ENCODE results near the gene SLC6A3. TPM values are rescaled to one million over a fixed set of nuclear protein-coding genes. Genes with fewer than 3 reads are reported as not detected.

The SLC6A3 gene
- total and polyA plus RNA-seq, 2 donors (not counting 3 experiments of a cell fraction or from before 2014, with no cell fraction given), result not detected

- Histone ChIP-seq H3K36me3 (ENCODE audit: control insufficient read depth in 2 of 2, extremely low read depth in 1 of 2, insufficient read depth in 2 of 2, low read length in 2 of 2) (no peaks in the 10 kb centered on the region), H3K4me3 (replicated peaks in 1 of 3; ENCODE audit: insufficient read depth in 1 of 3, low read depth in 1 of 3, low read length in 3 of 3) (no peak overlapping the region), H2AFZ (ENCODE audit: low read depth, low read length) (no peak overlapping the region), H3K9me3 (replicated peaks; ENCODE audit: control insufficient read depth, insufficient read depth, low read length) (no peaks in the 10 kb centered on the region), H3K79me2 (ENCODE audit: control insufficient read depth, insufficient read depth, low read length) (no peaks in the 10 kb centered on the region), H4K20me1 (replicated peaks; ENCODE audit: control insufficient read depth, extremely low read depth, insufficient read depth, low read length) (no peaks in the 10 kb centered on the region), H3K27ac (ENCODE audit: insufficient read depth, low read depth, low read length) (no peak overlapping the region), H3K4me2 (ENCODE audit: insufficient read depth, low read length) (no peak overlapping the region), H3K9me1 (replicated peaks; ENCODE audit: control insufficient read depth, extremely low read depth, insufficient read depth, low read length) (no peaks in the 10 kb centered on the region), H3K4me1 (ENCODE audit: control insufficient read depth, extremely low read depth, insufficient read depth, low read length) (no peaks in the 10 kb centered on the region), H3K27me3 (ENCODE audit: control insufficient read depth in 2 of 2, insufficient read depth in 2 of 2, low read length in 2 of 2) (peaks cover 31 to 37% of the 10 kb centered on the region in 2 experiments), H3K9ac (replicated peaks; ENCODE audit: extremely low read depth, insufficient read depth, low read length) (no peak overlapping the region)
- POLR2A ChIA-PET, result no interaction called here
- dilution Hi-C loops (cut with MboI; ENCODE audit: extremely low pct_ligation_motif_present, low sequenced_read_pairs) (no loop called here), intact Hi-C loops (cut with micrococcal nuclease) (no loop called here)
- DNase-seq (ENCODE audit: low read depth, low spot score) (no peak), FAIRE-seq (no peak)
- BruUV-seq (replicated peaks), result no TSS peak
- TF ChIP-seq FOS (IDR thresholded peaks at IDR 0.05; ENCODE audit: borderline replicate concordance, insufficient read depth, low read length), result no peak
- CTCF ChIA-PET, result no interaction called here
These were observed 3.9 kb upstream of the SLC6A3 start for GRCh38 chr5:1449081-1449630.

- Histone ChIP-seq H3K9me3 (replicated peaks; ENCODE audit: control insufficient read depth, insufficient read depth, low read length) (no peaks in the 10 kb centered on the region), H3K9me1 (replicated peaks; ENCODE audit: control insufficient read depth, extremely low read depth, insufficient read depth, low read length) (no peaks in the 10 kb centered on the region), H3K27ac (ENCODE audit: insufficient read depth, low read depth, low read length) (no peak overlapping the region), H4K20me1 (replicated peaks; ENCODE audit: control insufficient read depth, extremely low read depth, insufficient read depth, low read length) (no peaks in the 10 kb centered on the region), H3K4me2 (ENCODE audit: insufficient read depth, low read length) (no peak overlapping the region), H3K9ac (replicated peaks; ENCODE audit: extremely low read depth, insufficient read depth, low read length) (no peak overlapping the region), H3K79me2 (ENCODE audit: control insufficient read depth, insufficient read depth, low read length) (no peaks in the 10 kb centered on the region), H3K4me3 (replicated peaks in 1 of 3; ENCODE audit: insufficient read depth in 1 of 3, low read depth in 1 of 3, low read length in 3 of 3) (no peak overlapping the region), H3K36me3 (ENCODE audit: control insufficient read depth in 2 of 2, extremely low read depth in 1 of 2, insufficient read depth in 2 of 2, low read length in 2 of 2) (no peaks in the 10 kb centered on the region), H3K4me1 (ENCODE audit: control insufficient read depth, extremely low read depth, insufficient read depth, low read length) (no peaks in the 10 kb centered on the region), H2AFZ (ENCODE audit: low read depth, low read length) (no peak overlapping the region), H3K27me3 (ENCODE audit: control insufficient read depth in 2 of 2, insufficient read depth in 2 of 2, low read length in 2 of 2) (peaks cover 37 to 43% of the 10 kb centered on the region in 2 experiments)
- DNase-seq (ENCODE audit: low read depth, low spot score), result no peak
- intact Hi-C loops (cut with micrococcal nuclease), result no loop called here
- ChIA-PET POLR2A (no interaction called here), CTCF (no interaction called here)
- dilution Hi-C loops (cut with MboI; ENCODE audit: extremely low pct_ligation_motif_present, low sequenced_read_pairs), result no loop called here
- no peak for FAIRE-seq
- TF ChIP-seq POLR2AphosphoS5 (IDR thresholded peaks at IDR 0.05; ENCODE audit: insufficient read depth, low read depth, low read length), result no peak
- TF ChIP-seq FOS (IDR thresholded peaks at IDR 0.05; ENCODE audit: borderline replicate concordance, insufficient read depth, low read length), result no peak
- TF ChIP-seq MYC (IDR thresholded peaks at IDR 0.05; ENCODE audit: low read depth, low read length), result no peak
- TF ChIP-seq MAX (IDR thresholded peaks at IDR 0.05; ENCODE audit: insufficient read depth, insufficient read length), result no peak
- BruUV-seq (replicated peaks), result no TSS peak
These were observed 3.3 kb upstream of the SLC6A3 start for GRCh38 chr5:1448511-1449011.
